Liver (tissue), 9 donors: Measurements from ENCODE around the gene TRIM72. TPM values are rescaled to one million over a fixed set of nuclear protein-coding genes. Genes with fewer than 3 reads are reported as not detected.

Experiments
- DNase-seq: peaks from one replicate; pipeline ENCODE4 v3.0.0-alpha.2; 2017; ENCODE audit warnings: low spot score
- H3K27ac ChIP-seq, 2 donors: one replicate each; pipeline ENCODE4 v1.7.0; 2013; ENCODE audit warnings: inconsistent platforms in 2 of 2, low read length in 2 of 2, control low read depth in 1 of 2, low read depth in 1 of 2, mild to moderate bottlenecking in 1 of 2
- H3K27me3 ChIP-seq, 4 donors: one replicate each; pipeline versions ENCODE4 v1.6.1 to v1.7.0; 2013; ENCODE audit warnings: low read length in 3 of 4, inconsistent platforms in 1 of 4, mild to moderate bottlenecking in 1 of 4, moderate library complexity in 1 of 4; ENCODE audit not compliant: control insufficient read depth in 4 of 4, insufficient read depth in 4 of 4
- H3K36me3 ChIP-seq, 4 donors: one replicate each; pipeline versions ENCODE4 v1.6.1 to v1.7.0; 2013; ENCODE audit warnings: low read length in 3 of 4, mild to moderate bottlenecking in 3 of 4, low read depth in 1 of 4, moderate library complexity in 1 of 4; ENCODE audit not compliant: control insufficient read depth in 4 of 4, insufficient read depth in 3 of 4
- H3K4me1 ChIP-seq, 4 donors: one replicate each; pipeline versions ENCODE4 v1.6.1 to v1.7.0; 2013; ENCODE audit warnings: low read length in 3 of 4, mild to moderate bottlenecking in 3 of 4, moderate library complexity in 1 of 4; ENCODE audit not compliant: control insufficient read depth in 4 of 4, insufficient read depth in 4 of 4
- H3K4me3 ChIP-seq, 3 donors: one replicate each; pipeline versions ENCODE4 v1.6.1 to v1.7.0; 2013; ENCODE audit warnings: low read length in 3 of 3, control low read depth in 1 of 3, low read depth in 1 of 3, mild to moderate bottlenecking in 1 of 3
- H3K9ac ChIP-seq, 2 donors: one replicate each; pipeline ENCODE4 v1.7.0; 2013; ENCODE audit warnings: low read length in 2 of 2, mild to moderate bottlenecking in 2 of 2, moderate library complexity in 2 of 2, control low read depth in 1 of 2, low read depth in 1 of 2
- H3K9me3 ChIP-seq, 4 donors: one replicate each; pipeline versions ENCODE4 v1.6.1 to v1.7.0; 2013; ENCODE audit warnings: low read length in 3 of 4; ENCODE audit not compliant: control insufficient read depth in 4 of 4
- ATF3 ChIP-seq: IDR thresholded peaks from 2 replicates; pipeline ENCODE4 v1.6.1; 2016; ENCODE audit warnings: antibody characterized with exemption
- CTCF ChIP-seq: fragments of 150-350 bp; IDR thresholded peaks from 2 replicates; pipeline ENCODE4 v1.5.1; 2017; ENCODE audit warnings: improper control_type of control experiment, low read depth, low read length; ENCODE audit not compliant: missing input control
- EGR1 ChIP-seq, 2 donors: IDR thresholded peaks; 2 replicates each; pipeline ENCODE4 v1.6.1; 2016 to 2018; ENCODE audit warnings: antibody characterized with exemption in 2 of 2, low read depth in 2 of 2
- FOXA1 ChIP-seq: IDR thresholded peaks from 2 replicates; pipeline ENCODE4 v1.6.1; 2016; ENCODE audit warnings: antibody characterized with exemption
- FOXA2 ChIP-seq: IDR thresholded peaks from 2 replicates; pipeline ENCODE4 v1.6.1; 2016; ENCODE audit warnings: antibody characterized with exemption
- GABPA ChIP-seq, 2 donors: IDR thresholded peaks in 1 of 2; conservative IDR thresholded peaks in 1 of 2; 2 replicates each; pipeline ENCODE4 v1.6.1; 2016; ENCODE audit warnings: antibody characterized with exemption in 2 of 2, mild to moderate bottlenecking in 1 of 2, moderate library complexity in 1 of 2
- HNF4A ChIP-seq, 2 donors: conservative IDR thresholded peaks; 2 replicates each; pipeline ENCODE4 v1.6.1; 2016; ENCODE audit warnings: antibody characterized with exemption in 2 of 2, mild to moderate bottlenecking in 2 of 2
- HNF4G ChIP-seq: IDR thresholded peaks from 2 replicates; pipeline ENCODE4 v1.6.1; 2016; ENCODE audit warnings: antibody characterized with exemption
- JUND ChIP-seq, 2 donors: IDR thresholded peaks; 2 replicates each; pipeline ENCODE4 v1.6.1; 2016; ENCODE audit warnings: antibody characterized with exemption in 2 of 2
- MAX ChIP-seq: IDR thresholded peaks from 2 replicates; pipeline ENCODE4 v1.6.1; 2016; ENCODE audit warnings: antibody characterized with exemption
- NR2F2 ChIP-seq: IDR thresholded peaks from 2 replicates; pipeline ENCODE4 v1.6.1; 2016; ENCODE audit warnings: antibody characterized with exemption
- RAD21 ChIP-seq, 2 donors: IDR thresholded peaks; 2 replicates each; pipeline ENCODE4 v1.6.1; 2016; ENCODE audit warnings: antibody characterized with exemption in 2 of 2, mild to moderate bottlenecking in 2 of 2
- REST ChIP-seq: IDR thresholded peaks from 2 replicates; pipeline ENCODE4 v1.6.1; 2016; ENCODE audit warnings: antibody characterized with exemption, mild to moderate bottlenecking
- RXRA ChIP-seq, 2 donors: IDR thresholded peaks; 2 replicates each; pipeline ENCODE4 v1.6.1; 2017 to 2018; ENCODE audit warnings: antibody characterized with exemption in 2 of 2, mild to moderate bottlenecking in 1 of 2
- SP1 ChIP-seq: IDR thresholded peaks from 2 replicates; pipeline ENCODE4 v1.6.1; 2018; ENCODE audit warnings: antibody characterized with exemption, mild to moderate bottlenecking
- TAF1 ChIP-seq: conservative IDR thresholded peaks from 2 replicates; pipeline ENCODE4 v1.6.1; 2016; ENCODE audit warnings: antibody characterized with exemption, mild to moderate bottlenecking
- YY1 ChIP-seq: IDR thresholded peaks from 2 replicates; pipeline ENCODE4 v1.6.1; 2016; ENCODE audit warnings: antibody characterized with exemption, mild to moderate bottlenecking
- ZBTB33 ChIP-seq: IDR thresholded peaks from 2 replicates; pipeline ENCODE4 v1.6.1; 2016; ENCODE audit warnings: antibody characterized with exemption
- WGBS: extraction: QIAGEN DNeasy Blood & Tissue Kit; methylation state at CpG from one replicate; pipeline ENCODE4 v1.1.7; 2013; 5-methylcytosine and 5-hydroxymethylcytosine counted together
- polyA plus RNA-seq, 2 donors: library from polyadenylated mRNA; stranded (reverse) in 1 of 2; unstranded in 1 of 2; fragments of 200-250 nt in 1 of 2; fragments of >200 nt in 1 of 2; fragmentation: Nextera tagmentation in 1 of 2; extraction: Ambion mirVana in 1 of 2; gene quantifications; one replicate each; pipeline versions ENCODE4 v1.2.1 to v1.2.3, GENCODE V29; 2013 to 2015
- total RNA-seq, 2 donors: library from RNA; depleted of rRNA; stranded (reverse); fragments of >200 nt; gene quantifications; one replicate each; pipeline ENCODE4 v1.2.3, GENCODE V29; 2014
- donor health status: healthy.
- donor health status: healthy.
- donor health status: healthy.
- donor health status: healthy.
- donor health status: healthy.

The TRIM72 gene
- total and polyA plus RNA-seq, 4 donors: under 0.01 to 0.10 (median 0.02) TPM; not detected in 1

GRCh38 chr16:31213342-31213741, 577 bp upstream of the TRIM72 start:
- no peaks in the 10 kb centered on the region for H3K9me3 ChIP-seq
- no peak overlapping the region for H3K4me3 ChIP-seq
- TF ChIP-seq YY1 (no peak), JUND (IDR thresholded peaks at IDR 0.05) (no peak), HNF4G (no peak), ATF3 (no peak), FOXA2 (no peak), FOXA1 (no peak), NR2F2 (no peak), EGR1 (IDR thresholded peaks at IDR 0.05; ENCODE audit: low read depth in 2 of 2) (no peak), CTCF (no peak)
- H3K36me3 ChIP-seq: no peaks in the 10 kb centered on the region
- H3K27ac ChIP-seq: no peak overlapping the region
- no peak overlapping the region for H3K9ac ChIP-seq
- no peak for DNase-seq
- WGBS: 97% methylated on average over 1 of the region's 1 CpG
- H3K4me1 ChIP-seq: peaks cover 0 to 26% (median 12%) of the 10 kb centered on the region in 4 donors
- peaks cover 0 to 4% (median 2%) of the 10 kb centered on the region in 4 donors for H3K27me3 ChIP-seq

- 8% methylated on average over 58 of the region's 58 CpGs for WGBS
- TF ChIP-seq RXRA (IDR thresholded peaks at IDR 0.05) (no peak), JUND (IDR thresholded peaks at IDR 0.05) (no peak), ATF3 (no peak), ZBTB33 (no peak), YY1 (no peak), HNF4G (no peak), MAX (no peak), NR2F2 (no peak), RAD21 (IDR thresholded peaks at IDR 0.05) (no peak), HNF4A (conservative IDR thresholded peaks at IDR 0.05) (no peak), FOXA2 (no peak), CTCF (no peak), FOXA1 (no peak), EGR1 (IDR thresholded peaks at IDR 0.05; ENCODE audit: low read depth in 2 of 2) (no peak), SP1 (no peak), GABPA (IDR thresholded peaks at IDR 0.05 in 1 of 2, conservative IDR thresholded peaks at IDR 0.05 in 1 of 2) (no peak), REST (no peak), TAF1 (no peak)
- Histone ChIP-seq H3K36me3 (no peaks in the 10 kb centered on the region), H3K27ac (no peak overlapping the region), H3K4me3 (peak overlapping the region in 1 of 3 donors; percentile 41), H3K9ac (no peak overlapping the region), H3K27me3 (peaks cover 0 to 4% (median 2%) of the 10 kb centered on the region in 4 donors), H3K9me3 (no peaks in the 10 kb centered on the region), H3K4me1 (peaks cover 0 to 26% (median 12%) of the 10 kb centered on the region in 4 donors)
- no peak for DNase-seq
Measured at GRCh38 chr16:31214708-31215286, 878 bp downstream of the TRIM72 start.
